ENCODE measurements around the gene IL1RAPL2. TPM values are rescaled to one million over a fixed set of nuclear protein-coding genes. Genes with fewer than 3 reads are reported as not detected.

Gene IL1RAPL2
- polyA plus RNA-seq, 3 donors = not detected

DNA sequence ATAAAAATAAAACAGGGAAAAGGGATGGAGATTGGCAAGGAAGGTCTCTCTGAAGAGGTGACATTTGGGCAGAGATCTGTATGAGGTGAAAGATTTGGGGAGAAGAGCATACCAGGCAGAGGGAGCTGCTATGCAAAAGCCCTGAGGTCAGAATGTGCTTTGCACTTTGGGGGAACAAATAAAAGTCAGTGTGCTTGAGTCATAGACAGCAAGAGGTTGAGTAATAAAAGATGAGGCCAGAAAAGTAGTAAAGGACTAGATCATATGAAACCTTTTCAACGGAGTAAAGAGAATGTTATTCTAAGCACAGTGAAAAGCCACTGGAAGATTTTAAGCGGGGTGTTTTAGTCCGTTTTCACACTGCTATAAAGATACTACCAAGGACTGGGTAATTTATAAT, 731.0 kb downstream of the IL1RAPL2 start:
- no peak for DNase-seq
- intact Hi-C loops (cut with micrococcal nuclease) = no loop called here
- Mint-ChIP-seq H3K27me3 (ENCODE audit: low read depth in 3 of 3) (no peaks in the 10 kb centered on the region), H3K4me1 (no peaks in the 10 kb centered on the region), H3K36me3 (no peaks in the 10 kb centered on the region), H3K4me3 (no peak overlapping the region), H3K9me3 (peaks cover 0 to 3% (median 0%) of the 10 kb centered on the region in 7 donors), H3K27ac (no peak overlapping the region)
- no peak overlapping the region for H3K27ac ChIP-seq (ENCODE audit: low read depth in 1 of 2, low read length in 2 of 2)
- H3K36me3 ChIP-seq (replicated peaks in 1 of 2; ENCODE audit: control insufficient read depth in 1 of 2, insufficient read depth in 2 of 2, low read length in 2 of 2) = no peaks in the 10 kb centered on the region
- H3K4me3 ChIP-seq (replicated peaks in 1 of 3; ENCODE audit: low read depth in 2 of 3, low read length in 3 of 3) = no peak overlapping the region
- H2AFZ ChIP-seq (ENCODE audit: insufficient read depth, low read depth, low read length, poor library complexity, severe bottlenecking) = no peak overlapping the region
- H3K9ac ChIP-seq (ENCODE audit: insufficient read depth, low read length, poor library complexity, severe bottlenecking) = no peak overlapping the region
- H3K4me2 ChIP-seq (replicated peaks; ENCODE audit: extremely low read depth, low read length, poor library complexity, severe bottlenecking) = no peak overlapping the region
- no peaks in the 10 kb centered on the region for H3K9me3 ChIP-seq (replicated peaks in 1 of 2; ENCODE audit: control insufficient read depth in 1 of 2, insufficient read depth in 1 of 2, low read length in 2 of 2)
- H3K4me1 ChIP-seq (ENCODE audit: control insufficient read depth in 1 of 2, insufficient read depth in 2 of 2, low read length in 2 of 2) = no peaks in the 10 kb centered on the region
- H4K20me1 ChIP-seq (ENCODE audit: insufficient read depth, low read length) = no peaks in the 10 kb centered on the region
- H3K27me3 ChIP-seq (ENCODE audit: control insufficient read depth in 2 of 2, insufficient read depth in 2 of 2, low read length in 2 of 2) = no peaks in the 10 kb centered on the region
- no CpG with 5 or more reads among the region's 3 CpGs for whole genome bisulfite sequencing (ENCODE audit: insufficient coverage)
- H3K79me2 ChIP-seq (ENCODE audit: insufficient read depth, low read length) = no peaks in the 10 kb centered on the region
- TF ChIP-seq CTCF (IDR thresholded peaks at IDR 0.05) = no peak

DNA sequence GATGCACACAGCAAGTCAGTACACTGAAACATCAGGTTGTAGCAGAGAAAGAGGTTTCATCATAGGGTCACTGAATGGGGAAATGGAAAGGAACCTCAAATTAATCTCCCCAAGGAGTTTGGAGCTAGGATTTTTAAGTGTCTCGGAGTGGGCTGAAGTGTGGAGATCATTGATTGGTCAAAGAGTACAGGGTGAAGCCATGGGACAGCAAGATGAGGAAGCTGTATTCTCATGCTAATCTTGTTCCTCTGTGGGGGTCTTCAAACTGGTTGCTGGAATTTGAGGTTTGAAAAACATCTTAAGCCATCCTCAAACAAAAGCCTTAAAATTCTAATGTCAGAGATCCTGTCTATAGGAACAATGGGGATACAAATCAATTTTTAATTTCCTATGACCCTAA, 733.3 kb downstream of the IL1RAPL2 start:
- Mint-ChIP-seq H3K9me3 (peaks cover 0 to 5% (median 2%) of the 10 kb centered on the region in 7 donors), H3K27ac (no peak overlapping the region), H3K27me3 (ENCODE audit: low read depth in 3 of 3) (no peaks in the 10 kb centered on the region), H3K36me3 (no peaks in the 10 kb centered on the region), H3K4me1 (no peaks in the 10 kb centered on the region), H3K4me3 (no peak overlapping the region)
- Histone ChIP-seq H3K9ac (ENCODE audit: insufficient read depth, low read length, poor library complexity, severe bottlenecking) (no peak overlapping the region), H3K4me2 (replicated peaks; ENCODE audit: extremely low read depth, low read length, poor library complexity, severe bottlenecking) (no peak overlapping the region), H3K27ac (ENCODE audit: low read depth in 1 of 2, low read length in 2 of 2) (no peak overlapping the region), H3K79me2 (ENCODE audit: insufficient read depth, low read length) (no peaks in the 10 kb centered on the region), H4K20me1 (ENCODE audit: insufficient read depth, low read length) (no peaks in the 10 kb centered on the region), H3K36me3 (replicated peaks in 1 of 2; ENCODE audit: control insufficient read depth in 1 of 2, insufficient read depth in 2 of 2, low read length in 2 of 2) (no peaks in the 10 kb centered on the region), H3K4me3 (replicated peaks in 1 of 3; ENCODE audit: low read depth in 2 of 3, low read length in 3 of 3) (no peak overlapping the region), H2AFZ (ENCODE audit: insufficient read depth, low read depth, low read length, poor library complexity, severe bottlenecking) (no peak overlapping the region), H3K4me1 (ENCODE audit: control insufficient read depth in 1 of 2, insufficient read depth in 2 of 2, low read length in 2 of 2) (no peaks in the 10 kb centered on the region), H3K27me3 (ENCODE audit: control insufficient read depth in 2 of 2, insufficient read depth in 2 of 2, low read length in 2 of 2) (no peaks in the 10 kb centered on the region), H3K9me3 (replicated peaks in 1 of 2; ENCODE audit: control insufficient read depth in 1 of 2, insufficient read depth in 1 of 2, low read length in 2 of 2) (peaks cover 3 to 7% of the 10 kb centered on the region in 2 donors)
- intact Hi-C loops (cut with micrococcal nuclease) = no loop called here
- TF ChIP-seq CTCF (IDR thresholded peaks at IDR 0.05) = no peak
- WGBS (ENCODE audit: insufficient coverage) = no CpG with 5 or more reads among the region's 1 CpG
- no peak for DNase-seq
